Neuronal stem cell (in vitro differentiated cells): Measurements from ENCODE around the gene KATNB1.
A peak's percentile ranks its signal among the peaks of the same experiment; 100 is the strongest.

Experiments
- DNase-seq: peaks from one replicate; pipeline ENCODE4 v3.0.0-alpha.2; 2013; ENCODE audit warnings: low spot score
- H2AFZ ChIP-seq: one replicate; pipeline ENCODE4 v1.6.1; 2013; ENCODE audit warnings: mild to moderate bottlenecking, low read length, inconsistent platforms
- H2AK5ac ChIP-seq: 2 replicates; pipeline ENCODE4 v1.6.1; 2013; ENCODE audit warnings: low read depth, mild to moderate bottlenecking, inconsistent platforms, low read length, moderate library complexity, mixed read lengths
- H2BK120ac ChIP-seq: 2 replicates; pipeline ENCODE4 v1.6.1; 2013; ENCODE audit warnings: low read depth, mild to moderate bottlenecking, inconsistent platforms, low read length, moderate library complexity, mixed read lengths
- H2BK12ac ChIP-seq: one replicate; pipeline ENCODE4 v1.6.1; 2013; ENCODE audit warnings: low read length, inconsistent platforms
- H2BK15ac ChIP-seq: 2 replicates; pipeline ENCODE4 v1.6.1; 2013; ENCODE audit warnings: mild to moderate bottlenecking, low read length, inconsistent platforms, mixed read lengths
- H2BK5ac ChIP-seq: one replicate; pipeline ENCODE4 v1.6.1; 2013; ENCODE audit warnings: inconsistent platforms, mild to moderate bottlenecking, low read length, moderate library complexity
- H3K14ac ChIP-seq: one replicate; pipeline ENCODE4 v1.6.1; 2013; ENCODE audit warnings: low read length, inconsistent platforms
- H3K18ac ChIP-seq: 2 replicates; pipeline ENCODE4 v1.6.1; 2013; ENCODE audit warnings: low read length, inconsistent platforms
- H3K23ac ChIP-seq: 2 replicates; pipeline ENCODE4 v1.6.1; 2013; ENCODE audit warnings: low read depth, mild to moderate bottlenecking, mixed read lengths, low read length, inconsistent platforms; ENCODE audit not compliant: poor library complexity
- H3K27ac ChIP-seq: replicated peaks from 3 replicates; pipeline ENCODE4 v1.5.1; 2013; ENCODE audit warnings: low read length, inconsistent platforms
- H3K27me3 ChIP-seq, 3 experiments: 2 replicates each; pipeline ENCODE4 v1.6.1; 2013; ENCODE audit warnings: low read length in 3 of 3, mild to moderate bottlenecking in 2 of 3, inconsistent platforms in 1 of 3, low read depth in 1 of 3, mixed read lengths in 1 of 3, moderate library complexity in 1 of 3; ENCODE audit not compliant: control insufficient read depth in 3 of 3, insufficient read depth in 3 of 3
- H3K36me3 ChIP-seq, 2 donors: replicated peaks in 1 of 2; 2 replicates each; pipeline ENCODE4 v1.6.1; 2013; ENCODE audit warnings: low read length in 2 of 2; ENCODE audit not compliant: control insufficient read depth in 2 of 2, insufficient read depth in 2 of 2
- H3K4ac ChIP-seq: 2 replicates; pipeline ENCODE4 v1.6.1; 2013; ENCODE audit warnings: inconsistent platforms, mild to moderate bottlenecking, low read length, moderate library complexity
- H3K4me1 ChIP-seq, 2 donors: 1 replicate in 1 of 2; 2 replicates in 1 of 2; pipeline ENCODE4 v1.6.1; 2013; ENCODE audit warnings: low read length in 2 of 2, low read depth in 1 of 2; ENCODE audit not compliant: control insufficient read depth in 2 of 2, insufficient read depth in 1 of 2
- H3K4me2 ChIP-seq: one replicate; pipeline ENCODE4 v1.6.1; 2013; ENCODE audit warnings: mild to moderate bottlenecking, low read length, inconsistent platforms; ENCODE audit not compliant: insufficient read depth, poor library complexity, severe bottlenecking
- H3K4me3 ChIP-seq, 2 donors: 2 replicates each; pipeline ENCODE4 v1.5.1; 2013; ENCODE audit warnings: low read length in 2 of 2, mild to moderate bottlenecking in 2 of 2, inconsistent platforms in 1 of 2, moderate library complexity in 1 of 2
- H3K79me1 ChIP-seq: one replicate; pipeline ENCODE4 v1.6.1; 2013; ENCODE audit warnings: low read depth, mild to moderate bottlenecking, inconsistent platforms, low read length, moderate library complexity
- H3K9ac ChIP-seq: one replicate; pipeline ENCODE4 v1.6.1; 2013; ENCODE audit warnings: mild to moderate bottlenecking, low read depth, low read length, inconsistent platforms; ENCODE audit not compliant: poor library complexity
- H3K9me3 ChIP-seq, 2 donors: replicated peaks in 1 of 2; 2 replicates each; pipeline versions ENCODE3 to v1.6.1; 2013; ENCODE audit warnings: low read length in 2 of 2, mild to moderate bottlenecking in 2 of 2, inconsistent platforms in 1 of 2, low read depth in 1 of 2, mixed read lengths in 1 of 2, moderate library complexity in 1 of 2; ENCODE audit not compliant: control insufficient read depth in 2 of 2, insufficient read depth in 1 of 2
- H4K8ac ChIP-seq: one replicate; pipeline ENCODE4 v1.6.1; 2013; ENCODE audit warnings: low read depth, mild to moderate bottlenecking, inconsistent platforms, low read length, moderate library complexity
- H4K91ac ChIP-seq: one replicate; pipeline ENCODE4 v1.6.1; 2013; ENCODE audit warnings: low read length, low read depth, mild to moderate bottlenecking, inconsistent platforms; ENCODE audit not compliant: poor library complexity
- WGBS, 2 donors: extraction: QIAGEN DNeasy Blood & Tissue Kit; methylation state at CpG; one replicate each; pipeline ENCODE4 v1.1.7; 2013; ENCODE audit warnings: missing lambda C conversion rate in 2 of 2, mixed read lengths in 1 of 2; ENCODE audit not compliant: insufficient read length in 2 of 2, insufficient replicate concordance in 1 of 2; ENCODE audit errors: extremely low coverage in 2 of 2; 5-methylcytosine and 5-hydroxymethylcytosine counted together

Gene KATNB1

GRCh38 chr16:57760357-57761160 lies 25.0 kb downstream of the KATNB1 start:
- no peaks in the 10 kb centered on the region for H3K9me3 ChIP-seq
- no peak overlapping the region for H2BK12ac ChIP-seq
- peak overlapping the region; percentile 90 for H3K23ac ChIP-seq
- no peak overlapping the region for H3K4ac ChIP-seq
- peak overlapping the region; percentile 40 for H3K18ac ChIP-seq
- H3K27me3 ChIP-seq = no peaks in the 10 kb centered on the region
- H3K4me2 ChIP-seq = no peak overlapping the region
- no peak overlapping the region for H2AFZ ChIP-seq
- no peak overlapping the region for H4K8ac ChIP-seq
- no peak for DNase-seq
- H3K4me1 ChIP-seq = peaks cover 3 to 8% of the 10 kb centered on the region in 2 donors
- peaks cover 2% of the 10 kb centered on the region for H3K79me1 ChIP-seq
- no peak overlapping the region for H2BK120ac ChIP-seq
- H3K4me3 ChIP-seq = no peak overlapping the region
- H3K27ac ChIP-seq = no peak overlapping the region
- H4K91ac ChIP-seq = no peak overlapping the region
- peak overlapping the region; percentile 7 for H2BK5ac ChIP-seq
- H3K36me3 ChIP-seq = peaks cover 12 to 35% of the 10 kb centered on the region in 2 donors
- peak overlapping the region; percentile 25 for H3K14ac ChIP-seq
- peak overlapping the region; percentile 61 for H3K9ac ChIP-seq
- no peak overlapping the region for H2BK15ac ChIP-seq
- peak overlapping the region; percentile 30 for H2AK5ac ChIP-seq
- no CpG with 5 or more reads among the region's 40 CpGs for WGBS, 2 donors

GRCh38 chr16:57761301-57761700 lies 25.7 kb downstream of the KATNB1 start:
- no CpG with 5 or more reads among the region's 9 CpGs for WGBS, 2 donors
- Histone ChIP-seq H2BK120ac (peak overlapping the region; percentile 7), H2AK5ac (peak overlapping the region; percentile 48), H3K4ac (no peak overlapping the region), H3K4me2 (no peak overlapping the region), H3K18ac (peak overlapping the region; percentile 15), H3K4me3 (no peak overlapping the region), H4K8ac (no peak overlapping the region), H3K79me1 (peaks cover 2% of the 10 kb centered on the region), H2AFZ (no peak overlapping the region), H3K9ac (no peak overlapping the region), H3K9me3 (no peaks in the 10 kb centered on the region), H3K36me3 (peaks cover 6 to 28% of the 10 kb centered on the region in 2 donors), H3K27ac (no peak overlapping the region), H2BK12ac (no peak overlapping the region), H3K14ac (no peak overlapping the region), H3K23ac (peak overlapping the region; percentile 90), H2BK5ac (no peak overlapping the region), H3K27me3 (no peaks in the 10 kb centered on the region), H4K91ac (no peak overlapping the region), H3K4me1 (peaks cover 3 to 8% of the 10 kb centered on the region in 2 donors), H2BK15ac (no peak overlapping the region)
- no peak for DNase-seq

- Histone ChIP-seq H2BK5ac (no peak overlapping the region), H4K91ac (no peak overlapping the region), H2BK120ac (peak overlapping the region; percentile 7), H3K4me2 (no peak overlapping the region), H3K27ac (no peak overlapping the region), H3K4me1 (peaks cover 3 to 8% of the 10 kb centered on the region in 2 donors), H2AK5ac (peak overlapping the region; percentile 48), H3K27me3 (no peaks in the 10 kb centered on the region), H3K23ac (no peak overlapping the region), H3K14ac (no peak overlapping the region), H3K79me1 (no peaks in the 10 kb centered on the region), H3K36me3 (peaks cover 2 to 21% of the 10 kb centered on the region in 2 donors), H2BK15ac (no peak overlapping the region), H2BK12ac (no peak overlapping the region), H3K9me3 (no peaks in the 10 kb centered on the region), H3K4me3 (no peak overlapping the region), H3K4ac (no peak overlapping the region), H2AFZ (no peak overlapping the region), H3K9ac (no peak overlapping the region), H4K8ac (no peak overlapping the region), H3K18ac (peak overlapping the region; percentile 50)
- no CpG with 5 or more reads among the region's 12 CpGs for WGBS, 2 donors
- no peak for DNase-seq
These were observed 26.4 kb downstream of the KATNB1 start for GRCh38 chr16:57761957-57762356.

- Histone ChIP-seq H3K4me1 (peaks cover 3 to 8% of the 10 kb centered on the region in 2 donors), H3K27ac (no peak overlapping the region), H3K79me1 (no peaks in the 10 kb centered on the region), H3K27me3 (no peaks in the 10 kb centered on the region), H3K9me3 (no peaks in the 10 kb centered on the region), H3K4ac (no peak overlapping the region), H2BK15ac (no peak overlapping the region), H3K23ac (no peak overlapping the region), H3K9ac (no peak overlapping the region), H3K36me3 (peaks cover 2 to 18% of the 10 kb centered on the region in 2 donors), H4K8ac (no peak overlapping the region), H2BK120ac (no peak overlapping the region), H2AFZ (no peak overlapping the region), H2BK12ac (no peak overlapping the region), H3K14ac (no peak overlapping the region), H4K91ac (no peak overlapping the region), H2AK5ac (peak overlapping the region; percentile 32), H3K18ac (peak overlapping the region; percentile 60), H3K4me3 (no peak overlapping the region), H3K4me2 (no peak overlapping the region), H2BK5ac (no peak overlapping the region)
- DNase-seq = no peak
- no CpG with 5 or more reads among the region's 15 CpGs for WGBS, 2 donors
These were observed 26.9 kb downstream of the KATNB1 start for GRCh38 chr16:57762365-57763040.
